NB4 (cell line): ENCODE results near the gene CAMSAP1.

Experiments
- DNase-seq: peaks from one replicate; pipeline ENCODE4 v3.0.0; 2010; ENCODE audit warnings: low read depth
- H3K4me3 ChIP-seq: one replicate; pipeline ENCODE4 v1.5.1; 2011; ENCODE audit warnings: mild to moderate bottlenecking, low read depth, low read length, moderate library complexity
- MYC ChIP-seq: IDR thresholded peaks from 2 replicates; pipeline ENCODE4 v1.6.1; 2011; ENCODE audit warnings: low read depth, low read length
- POLR2A ChIP-seq: IDR thresholded peaks from 2 replicates; pipeline ENCODE4 v1.6.1; 2011; ENCODE audit warnings: mild to moderate bottlenecking; ENCODE audit not compliant: insufficient read length; ENCODE audit errors: extremely low read depth
- TF ChIP-seq, protein P1 (sequence below): IDR thresholded peaks from one replicate; pipeline ENCODE4 v1.5.1; 2012; ENCODE audit warnings: low read depth, low read length
- TF ChIP-seq, protein P2 (sequence below): IDR thresholded peaks from 2 replicates; pipeline ENCODE4 v1.6.1; 2011; ENCODE audit warnings: low read depth, low read length

Gene CAMSAP1

DNA sequence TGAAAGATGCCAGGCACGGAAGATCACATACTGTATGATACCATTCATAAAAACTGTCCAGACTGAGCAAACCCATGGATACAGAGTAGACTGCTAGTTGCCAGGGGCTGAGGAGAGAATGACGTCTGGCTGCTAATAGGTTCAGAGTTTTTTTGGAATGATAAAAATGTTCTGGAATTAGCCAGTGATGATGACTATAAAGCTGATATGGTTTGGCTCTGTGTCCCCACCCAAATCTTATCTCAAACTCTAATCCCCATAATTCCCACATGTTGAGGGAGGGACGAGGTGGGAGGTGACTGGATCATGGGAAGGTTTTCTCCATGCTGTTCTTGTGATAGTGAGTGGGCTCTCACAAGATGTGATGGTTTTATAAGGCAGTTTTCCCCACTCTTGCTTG lies 37.4 kb downstream of the CAMSAP1 start:
- no peak for DNase-seq
- TF ChIP-seq POLR2A, result no peak
- TF ChIP-seq, protein P1, sequence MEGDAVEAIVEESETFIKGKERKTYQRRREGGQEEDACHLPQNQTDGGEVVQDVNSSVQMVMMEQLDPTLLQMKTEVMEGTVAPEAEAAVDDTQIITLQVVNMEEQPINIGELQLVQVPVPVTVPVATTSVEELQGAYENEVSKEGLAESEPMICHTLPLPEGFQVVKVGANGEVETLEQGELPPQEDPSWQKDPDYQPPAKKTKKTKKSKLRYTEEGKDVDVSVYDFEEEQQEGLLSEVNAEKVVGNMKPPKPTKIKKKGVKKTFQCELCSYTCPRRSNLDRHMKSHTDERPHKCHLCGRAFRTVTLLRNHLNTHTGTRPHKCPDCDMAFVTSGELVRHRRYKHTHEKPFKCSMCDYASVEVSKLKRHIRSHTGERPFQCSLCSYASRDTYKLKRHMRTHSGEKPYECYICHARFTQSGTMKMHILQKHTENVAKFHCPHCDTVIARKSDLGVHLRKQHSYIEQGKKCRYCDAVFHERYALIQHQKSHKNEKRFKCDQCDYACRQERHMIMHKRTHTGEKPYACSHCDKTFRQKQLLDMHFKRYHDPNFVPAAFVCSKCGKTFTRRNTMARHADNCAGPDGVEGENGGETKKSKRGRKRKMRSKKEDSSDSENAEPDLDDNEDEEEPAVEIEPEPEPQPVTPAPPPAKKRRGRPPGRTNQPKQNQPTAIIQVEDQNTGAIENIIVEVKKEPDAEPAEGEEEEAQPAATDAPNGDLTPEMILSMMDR, result no peak
- TF ChIP-seq, protein P2, sequence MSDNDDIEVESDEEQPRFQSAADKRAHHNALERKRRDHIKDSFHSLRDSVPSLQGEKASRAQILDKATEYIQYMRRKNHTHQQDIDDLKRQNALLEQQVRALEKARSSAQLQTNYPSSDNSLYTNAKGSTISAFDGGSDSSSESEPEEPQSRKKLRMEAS, result no peak
- TF ChIP-seq MYC, result no peak
- H3K4me3 ChIP-seq, result no peak overlapping the region

DNA sequence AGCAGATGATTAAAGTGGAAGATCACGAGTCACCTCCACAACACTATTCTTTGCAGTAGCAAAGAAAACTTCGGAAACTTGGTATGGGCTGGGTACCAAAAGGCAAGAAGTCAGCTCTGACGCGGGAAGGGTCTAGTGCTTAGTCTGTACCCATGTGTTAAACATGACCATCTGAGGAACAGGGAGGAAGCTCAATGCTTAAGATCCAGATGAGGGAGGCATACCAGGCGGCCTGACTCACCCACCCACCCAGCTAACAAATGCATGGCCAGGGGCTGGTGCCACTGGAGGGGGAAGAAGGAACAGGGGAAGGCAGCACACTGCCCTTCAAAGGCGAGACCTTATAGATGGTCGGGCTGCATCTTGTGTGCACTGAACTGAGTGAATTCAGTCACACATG lies 41.8 kb downstream of the CAMSAP1 start:
- no peak for DNase-seq
- H3K4me3 ChIP-seq, result no peak overlapping the region
- TF ChIP-seq POLR2A (no peak), MYC (no peak)
- TF ChIP-seq, protein P2, result no peak
- TF ChIP-seq, protein P1, result no peak

DNA sequence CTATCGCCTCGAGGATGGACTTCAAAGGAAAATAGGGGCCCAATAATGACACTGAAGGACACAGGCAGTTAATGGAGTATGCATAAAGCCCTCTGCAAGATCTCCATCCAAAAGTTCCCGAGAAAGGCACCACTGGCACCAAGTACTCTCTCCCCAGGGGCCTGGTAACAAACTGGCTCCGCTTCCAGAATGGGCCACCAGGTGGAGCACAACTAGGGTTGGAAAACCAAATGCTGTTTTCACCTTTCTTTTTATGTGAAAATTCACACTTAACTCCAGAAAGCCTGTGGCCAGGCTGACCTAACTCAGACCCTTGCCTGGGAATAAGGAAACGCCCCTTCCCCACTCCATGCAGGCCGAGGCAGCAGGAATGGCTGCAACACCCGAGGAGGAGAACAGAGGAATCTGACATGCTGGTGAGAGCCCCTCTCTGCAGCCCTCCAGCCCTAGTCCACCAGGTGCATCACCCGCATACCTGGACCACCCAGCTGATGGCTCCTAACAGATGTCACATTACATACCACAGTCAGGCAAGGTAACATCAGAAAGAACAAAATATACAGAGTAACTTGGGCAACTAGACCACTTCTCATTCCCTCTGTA lies 42.8 kb downstream of the CAMSAP1 start:
- no peak overlapping the region for H3K4me3 ChIP-seq
- DNase-seq, result peak; percentile 62
- TF ChIP-seq POLR2A (no peak), MYC (no peak)
- TF ChIP-seq, protein P1, result peak; percentile 87
- TF ChIP-seq, protein P2, result no peak

DNA sequence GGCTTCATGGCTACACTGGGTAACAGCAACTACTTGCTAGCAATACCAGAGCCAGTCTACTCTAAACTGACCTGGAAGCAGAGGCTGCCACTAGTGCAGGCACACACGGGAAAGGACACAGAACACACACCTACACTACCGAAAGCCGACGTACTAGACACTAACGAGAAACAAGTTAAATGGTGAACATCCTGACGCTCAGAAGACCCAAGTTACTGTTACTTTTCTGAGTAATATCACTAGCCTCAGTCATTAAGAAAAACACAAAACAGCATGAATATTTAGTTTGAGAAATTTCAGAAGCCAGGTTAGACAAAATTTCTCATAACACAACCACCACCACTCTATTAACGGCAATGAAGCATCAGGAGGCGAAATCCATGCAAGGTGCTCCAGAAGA lies 44.5 kb downstream of the CAMSAP1 start:
- TF ChIP-seq, protein P1, result no peak
- TF ChIP-seq, protein P2, result no peak
- TF ChIP-seq MYC, result no peak
- no peak overlapping the region for H3K4me3 ChIP-seq
- DNase-seq, result no peak

DNA sequence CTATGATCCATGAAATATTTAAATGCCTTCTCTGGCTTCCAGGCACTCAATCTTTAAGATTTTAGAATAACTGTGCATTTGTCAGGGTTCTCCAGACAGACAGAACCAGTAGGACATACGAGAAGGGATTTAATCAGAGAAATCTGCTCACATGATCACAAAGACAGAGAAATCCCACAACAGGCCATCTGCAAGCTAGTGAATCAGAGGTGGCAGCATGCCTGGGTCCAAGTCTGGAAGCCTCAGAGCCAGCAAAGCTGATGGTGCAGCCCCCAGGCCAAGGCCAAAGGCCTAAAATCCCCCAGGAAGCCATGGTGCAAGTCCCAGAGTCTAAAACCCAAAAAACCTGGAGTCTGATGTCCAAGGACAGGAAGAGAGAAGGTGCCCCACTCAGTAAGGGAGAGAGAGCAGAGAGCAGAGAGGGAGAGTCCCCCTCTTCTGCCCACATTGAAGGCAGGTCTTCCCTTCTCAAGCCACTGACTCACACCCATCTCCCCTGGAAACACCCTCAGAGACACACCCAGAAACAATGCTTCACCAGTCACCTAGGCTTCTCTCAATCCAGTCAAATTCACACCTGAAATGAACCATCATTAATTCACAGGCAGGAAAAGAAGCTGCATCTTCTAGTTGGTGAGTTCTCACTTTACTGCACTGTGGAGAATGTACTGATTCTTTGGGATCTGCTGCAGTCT lies 48.7 kb downstream of the CAMSAP1 start:
- H3K4me3 ChIP-seq, result no peak overlapping the region
- TF ChIP-seq MYC (no peak), POLR2A (no peak)
- TF ChIP-seq, protein P2, result no peak
- TF ChIP-seq, protein P1, result no peak
- DNase-seq, result no peak
